MM.1S (cell line): ENCODE measurements around the gene GNAL.

Experiments used
- DNase-seq: peaks from one replicate; pipeline ENCODE4 v3.0.0-alpha.2; 2015
- H2AFZ ChIP-seq: fragments of 300-600 bp; sonication (generic); 2 replicates; pipeline ENCODE4 v1.6.0; 2016; ENCODE audit warnings: antibody characterized with exemption, low read length
- H3F3A ChIP-seq: fragments of 300-600 bp; sonication (generic); 2 replicates; pipeline ENCODE4 v1.6.1; 2016; ENCODE audit warnings: mild to moderate bottlenecking, antibody characterized with exemption, low read length, moderate library complexity, mixed read lengths; ENCODE audit not compliant: insufficient read depth
- H3K27ac ChIP-seq: fragments of 300-600 bp; sonication (generic); 2 replicates; pipeline ENCODE4 v1.5.1; 2016; ENCODE audit warnings: mild to moderate bottlenecking, low read length
- H3K27me3 ChIP-seq: fragments of 300-600 bp; sonication (generic); replicated peaks from 2 replicates; pipeline ENCODE4 v1.6.0; 2016; ENCODE audit warnings: low read length; ENCODE audit not compliant: insufficient read depth
- H3K36me3 ChIP-seq: fragments of 300-600 bp; sonication (generic); replicated peaks from 2 replicates; pipeline ENCODE4 v1.6.1; 2016; ENCODE audit warnings: mild to moderate bottlenecking, low read length, mixed read lengths; ENCODE audit not compliant: insufficient read depth
- H3K4me1 ChIP-seq: fragments of 300-600 bp; sonication (generic); 2 replicates; pipeline ENCODE4 v1.6.1; 2016; ENCODE audit warnings: low read length, mixed read lengths
- H3K4me2 ChIP-seq: fragments of 300-600 bp; sonication (generic); 2 replicates; pipeline ENCODE4 v1.6.0; 2016; ENCODE audit warnings: low read depth, low read length
- H3K4me3 ChIP-seq: fragments of 300-600 bp; sonication (generic); 2 replicates; pipeline ENCODE4 v1.5.1; 2016; ENCODE audit warnings: low read length, mixed read lengths
- H3K79me2 ChIP-seq: fragments of 300-600 bp; sonication (generic); 2 replicates; pipeline ENCODE4 v1.6.1; 2016; ENCODE audit warnings: mixed run types, low read length, mixed read lengths
- H3K9ac ChIP-seq: fragments of 300-600 bp; sonication (generic); 2 replicates; pipeline ENCODE4 v1.6.1; 2016; ENCODE audit warnings: low read length, mixed read lengths
- H3K9me2 ChIP-seq: fragments of 300-600 bp; sonication (generic); replicated peaks from 2 replicates; pipeline ENCODE4 v1.6.1; 2016; ENCODE audit warnings: mild to moderate bottlenecking, low read length, mixed read lengths; ENCODE audit not compliant: insufficient read depth
- H3K9me3 ChIP-seq: fragments of 300-600 bp; sonication (generic); replicated peaks from 2 replicates; pipeline ENCODE4 v1.6.1; 2016; ENCODE audit warnings: mild to moderate bottlenecking, low read length, mixed read lengths; ENCODE audit not compliant: insufficient read depth
- H4K20me1 ChIP-seq: fragments of 300-600 bp; sonication (generic); 2 replicates; pipeline ENCODE4 v1.6.1; 2016; ENCODE audit warnings: mild to moderate bottlenecking, low read length, moderate library complexity, mixed read lengths; ENCODE audit not compliant: insufficient read depth
- EZH2 ChIP-seq: fragments of 300-600 bp; sonication (generic); optimal IDR thresholded peaks from 2 replicates; pipeline ENCODE3; 2017; ENCODE audit warnings: low read depth, mild to moderate bottlenecking, antibody characterized with exemption, low read length, mixed read lengths
- EZH2phosphoT487 ChIP-seq: fragments of 300-600 bp; sonication (generic); IDR thresholded peaks from 2 replicates; pipeline ENCODE4 v1.6.1; 2018; ENCODE audit warnings: antibody characterized with exemption, low read length
- TF ChIP-seq, protein P1 (sequence below): fragments of 300-600 bp; sonication (generic); IDR thresholded peaks from 2 replicates; pipeline ENCODE4 v1.5.1; 2016; ENCODE audit warnings: antibody characterized with exemption, low read length, mixed read lengths

GNAL gene

DNA sequence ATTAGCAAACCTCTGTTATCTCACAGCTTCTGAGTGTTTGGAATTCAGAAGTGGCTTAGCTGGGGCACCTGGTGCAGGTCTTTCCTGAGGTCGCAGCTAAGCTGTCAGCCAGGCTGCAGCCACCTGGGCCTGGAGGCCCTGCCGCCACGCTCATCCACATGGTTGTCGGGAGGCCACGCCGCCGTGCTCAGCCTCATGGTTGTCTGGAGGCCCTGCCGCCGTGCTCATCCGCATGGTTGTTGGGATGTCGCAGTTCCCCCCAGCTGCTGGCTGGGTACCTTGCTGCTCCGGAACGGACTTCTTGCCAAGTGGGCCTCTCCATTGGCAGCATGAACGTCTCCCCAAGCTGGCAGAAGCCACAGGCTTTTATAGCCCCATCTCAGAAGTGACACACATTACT lies 243.3 kb downstream of the GNAL start:
- TF ChIP-seq, protein P1, sequence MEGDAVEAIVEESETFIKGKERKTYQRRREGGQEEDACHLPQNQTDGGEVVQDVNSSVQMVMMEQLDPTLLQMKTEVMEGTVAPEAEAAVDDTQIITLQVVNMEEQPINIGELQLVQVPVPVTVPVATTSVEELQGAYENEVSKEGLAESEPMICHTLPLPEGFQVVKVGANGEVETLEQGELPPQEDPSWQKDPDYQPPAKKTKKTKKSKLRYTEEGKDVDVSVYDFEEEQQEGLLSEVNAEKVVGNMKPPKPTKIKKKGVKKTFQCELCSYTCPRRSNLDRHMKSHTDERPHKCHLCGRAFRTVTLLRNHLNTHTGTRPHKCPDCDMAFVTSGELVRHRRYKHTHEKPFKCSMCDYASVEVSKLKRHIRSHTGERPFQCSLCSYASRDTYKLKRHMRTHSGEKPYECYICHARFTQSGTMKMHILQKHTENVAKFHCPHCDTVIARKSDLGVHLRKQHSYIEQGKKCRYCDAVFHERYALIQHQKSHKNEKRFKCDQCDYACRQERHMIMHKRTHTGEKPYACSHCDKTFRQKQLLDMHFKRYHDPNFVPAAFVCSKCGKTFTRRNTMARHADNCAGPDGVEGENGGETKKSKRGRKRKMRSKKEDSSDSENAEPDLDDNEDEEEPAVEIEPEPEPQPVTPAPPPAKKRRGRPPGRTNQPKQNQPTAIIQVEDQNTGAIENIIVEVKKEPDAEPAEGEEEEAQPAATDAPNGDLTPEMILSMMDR = no peak
- TF ChIP-seq EZH2 (no peak), EZH2phosphoT487 (no peak)
- no peaks in the 10 kb centered on the region for H3K79me2 ChIP-seq
- H3K4me3 ChIP-seq = no peak overlapping the region
- no peak for DNase-seq
- no peak overlapping the region for H3K4me2 ChIP-seq
- H3K36me3 ChIP-seq = no peaks in the 10 kb centered on the region
- no peak overlapping the region for H3K27ac ChIP-seq
- no peaks in the 10 kb centered on the region for H3K4me1 ChIP-seq
- H2AFZ ChIP-seq = no peak overlapping the region
- H3K27me3 ChIP-seq = no peaks in the 10 kb centered on the region
- H3F3A ChIP-seq = no peaks in the 10 kb centered on the region
- no peaks in the 10 kb centered on the region for H4K20me1 ChIP-seq
- no peaks in the 10 kb centered on the region for H3K9me2 ChIP-seq
- no peaks in the 10 kb centered on the region for H3K9me3 ChIP-seq
- H3K9ac ChIP-seq = no peak overlapping the region
